GM18498 (cell line): ENCODE data around the gene TTC17.
A peak's percentile ranks its signal among the peaks of the same experiment; 100 is the strongest.

Source experiments
- ATAC-seq: cut with Tn5 transposase; IDR thresholded peaks from one replicate; pipeline ENCODE4 v1.9.1; 2021; ENCODE audit warnings: mild to moderate bottlenecking, moderate library complexity; ENCODE audit not compliant: unreplicated experiment

TTC17 gene

DNA sequence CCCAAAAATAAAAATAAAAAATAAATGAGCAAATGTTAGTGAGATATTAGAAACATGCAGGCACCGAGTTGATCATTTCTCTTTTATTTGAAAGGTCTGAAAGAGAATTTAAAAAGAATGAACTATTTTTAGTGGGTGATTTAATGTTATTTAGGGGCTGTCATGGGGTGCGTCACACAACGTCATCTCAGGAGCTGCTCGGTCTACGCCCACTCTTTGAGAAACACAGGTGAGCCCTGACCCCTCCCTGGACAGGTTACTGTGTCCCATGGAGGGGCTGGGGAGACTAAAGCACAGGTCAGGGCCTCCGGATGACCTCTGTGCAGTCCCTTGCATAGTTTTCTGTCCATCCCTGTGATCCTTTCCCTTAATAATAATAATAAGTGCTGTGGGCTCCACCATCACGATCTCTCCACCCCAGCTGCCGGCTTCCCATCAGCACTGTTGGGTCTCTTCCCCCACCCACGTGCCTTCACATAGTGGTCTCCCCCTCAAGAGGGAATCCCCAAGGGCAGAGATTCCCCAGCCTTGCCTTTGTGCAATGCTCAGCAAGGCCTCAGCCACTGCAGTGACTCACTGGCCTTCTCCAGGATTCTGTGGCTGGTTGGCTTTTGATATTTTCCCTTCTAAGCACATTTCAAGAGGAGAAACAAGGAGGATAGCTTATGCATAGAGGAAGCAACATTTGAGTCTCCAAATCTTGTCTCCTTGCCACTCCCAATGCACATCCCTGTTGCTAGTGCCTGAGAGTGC is 159.9 kb downstream of the TTC17 start:
- ATAC-seq: no peak

DNA sequence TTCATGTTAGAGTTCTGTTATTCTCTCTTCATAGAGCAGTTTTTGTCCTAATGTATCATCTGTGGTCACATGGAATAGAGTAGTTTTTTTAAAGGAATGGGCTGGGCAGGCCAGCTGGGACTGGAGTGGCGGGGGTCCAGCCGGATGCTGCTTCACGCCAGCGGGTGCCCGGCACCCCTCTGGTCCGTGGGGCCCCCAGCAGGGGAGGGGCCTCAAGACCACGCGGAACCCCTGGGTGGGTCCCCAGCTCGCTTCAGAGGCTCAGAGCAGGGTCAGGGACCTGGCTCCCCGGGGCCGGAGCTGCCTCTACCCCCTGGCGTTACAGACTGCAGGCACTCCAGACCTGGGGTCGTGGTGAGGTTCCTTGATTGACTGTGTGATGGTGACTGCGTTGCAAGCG is 162.8 kb downstream of the TTC17 start:
- no peak for ATAC-seq

DNA sequence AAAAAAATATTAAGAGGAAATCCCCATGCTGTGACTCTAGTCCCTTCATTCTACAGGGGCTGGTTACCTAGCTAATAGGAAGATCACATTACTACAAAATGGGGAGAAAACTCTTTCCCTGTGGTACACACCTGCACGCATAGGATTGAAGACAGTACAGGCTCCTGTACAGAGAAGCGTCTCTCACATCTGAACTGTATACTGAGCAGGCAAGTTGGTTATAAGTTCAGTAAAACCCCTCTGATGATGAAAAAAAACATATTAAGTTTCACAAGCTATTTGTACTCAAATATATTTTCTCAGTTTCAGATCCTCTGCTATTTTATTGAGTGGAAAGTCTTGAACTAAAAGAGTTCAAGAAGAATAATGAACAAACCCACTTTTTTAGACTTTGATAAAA is 164.9 kb downstream of the TTC17 start:
- ATAC-seq: peak; percentile 57

DNA sequence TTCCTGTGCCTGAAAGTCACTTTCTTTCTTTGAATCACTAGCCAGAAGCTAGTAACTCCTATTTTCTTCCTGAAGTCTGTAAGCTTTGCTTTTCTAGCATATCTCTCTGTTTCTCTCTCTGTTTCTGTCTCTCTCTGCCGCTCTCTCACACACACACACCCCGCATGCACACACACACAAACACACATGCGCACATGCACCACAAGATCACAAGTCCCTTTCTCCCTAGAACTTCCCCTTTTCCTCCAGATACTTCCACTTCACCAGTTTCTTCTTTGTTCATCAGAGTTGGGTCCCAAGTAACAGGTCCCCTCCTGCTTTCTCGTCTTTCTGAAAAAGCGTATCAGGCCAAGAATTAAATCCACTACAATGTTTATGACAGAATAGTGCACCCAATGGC is 173.3 kb downstream of the TTC17 start:
- ATAC-seq: no peak

DNA sequence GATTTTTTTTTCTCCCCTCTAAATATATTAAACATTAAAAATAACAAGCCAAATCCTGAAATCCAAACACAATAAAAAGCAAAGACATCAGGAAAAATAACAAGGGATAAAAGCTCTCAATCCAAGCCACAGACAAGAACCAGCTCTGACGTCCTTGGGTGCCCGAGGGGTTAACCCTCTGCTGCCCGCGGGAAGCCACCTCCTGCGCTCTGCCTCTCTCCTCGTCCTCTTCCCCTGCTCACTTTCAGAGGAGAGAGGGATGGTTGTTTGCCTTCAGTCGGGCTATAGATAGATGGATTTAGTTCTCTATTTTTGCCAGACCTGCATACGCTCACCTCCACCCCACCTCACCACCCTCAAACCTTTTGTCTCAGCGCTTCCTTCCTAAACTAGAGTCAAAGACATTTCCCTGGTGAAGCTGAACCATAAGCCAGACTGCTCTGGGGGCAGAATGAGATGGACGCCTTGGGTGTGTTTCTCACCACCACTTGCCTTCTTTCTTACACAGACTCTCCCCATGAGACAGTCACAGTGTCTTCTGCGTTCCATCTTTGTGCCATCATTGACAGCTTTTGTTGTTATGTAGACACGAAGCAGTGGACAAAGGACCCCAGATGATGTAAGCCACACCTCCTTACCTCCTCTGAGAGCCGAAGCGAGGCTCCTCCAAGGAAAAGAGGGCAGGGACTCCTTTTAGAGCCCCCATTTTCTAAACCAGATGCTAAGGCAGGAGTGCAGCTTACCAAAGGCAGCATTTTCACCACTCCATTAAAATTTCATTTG is 179.3 kb downstream of the TTC17 start:
- ATAC-seq: no peak

DNA sequence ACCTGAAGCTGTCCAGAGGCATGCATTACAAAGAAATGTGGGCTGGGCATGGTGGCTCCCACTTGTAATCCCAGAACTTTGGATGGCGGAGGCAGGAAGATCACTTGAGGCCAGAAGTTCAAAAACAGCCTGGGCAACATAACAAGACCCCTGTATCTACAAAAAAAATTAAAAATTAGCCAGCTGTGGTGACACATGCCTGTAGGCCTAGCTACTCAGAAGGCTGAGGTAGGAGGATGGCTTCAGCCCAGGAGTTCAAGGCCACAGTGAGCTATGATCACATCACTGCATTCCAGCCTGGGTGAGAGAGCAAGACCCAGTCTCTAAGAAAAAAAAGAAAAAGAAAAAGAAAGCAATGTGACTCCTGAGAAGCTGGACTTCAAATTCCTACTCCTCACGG is 183.3 kb downstream of the TTC17 start:
- ATAC-seq: no peak

DNA sequence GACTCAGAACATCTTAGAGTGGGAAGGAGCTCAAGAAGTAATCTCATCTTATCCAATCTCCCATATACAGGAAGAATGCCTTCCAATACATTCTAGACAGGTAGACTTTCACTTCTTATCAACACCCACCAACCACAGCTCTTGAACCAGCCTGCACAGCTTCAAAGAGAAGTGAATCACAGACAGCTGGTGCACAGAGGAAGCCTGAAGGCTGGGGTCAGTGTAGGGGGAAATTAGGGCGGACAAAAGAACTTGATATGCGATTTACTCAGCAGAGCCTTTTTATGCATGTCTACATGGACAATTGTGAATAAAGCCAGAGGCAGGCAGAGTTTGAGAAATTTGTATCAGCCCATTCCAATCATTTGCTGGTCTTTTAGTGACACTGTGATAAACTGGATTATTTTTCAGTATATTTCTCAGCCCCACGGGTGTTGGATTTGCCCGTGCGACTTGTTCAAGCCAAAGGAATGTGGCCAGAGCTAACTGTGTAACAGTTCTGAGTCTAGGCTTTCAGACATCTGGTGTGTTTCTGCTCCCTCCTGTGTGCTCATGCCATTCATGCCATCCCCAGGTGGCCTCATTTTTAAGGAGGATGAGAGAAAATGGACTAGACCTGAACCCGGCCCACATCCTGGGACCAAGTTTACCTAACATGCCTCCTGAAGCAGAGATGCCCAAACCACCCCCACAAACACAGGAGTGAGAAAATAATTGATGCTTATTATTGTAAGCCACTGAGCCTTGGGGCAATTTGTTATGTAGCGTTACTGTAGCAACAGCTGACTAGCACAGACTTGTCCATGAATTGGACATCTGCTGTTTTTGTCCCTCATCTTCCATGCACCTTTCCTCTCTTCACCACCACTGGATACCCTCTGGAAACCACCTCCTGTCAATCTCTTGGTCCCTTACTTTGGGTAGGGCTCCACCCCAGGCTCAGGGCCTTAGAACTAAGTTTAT is 184.3 kb downstream of the TTC17 start:
- ATAC-seq: no peak
